Naive B cell (primary cell): Measurements from ENCODE around the gene MOB3A. TPM values are rescaled to one million over a fixed set of nuclear protein-coding genes. Genes with fewer than 3 reads are reported as not detected.
A peak's percentile ranks its signal among the peaks of the same experiment; 100 is the strongest.

Experiments used
- ATAC-seq, 2 donors: fragments of 150-1000 bp; cut with Tn5 transposase; 2 replicates each; pipeline ENCODE4 v1.10.0; 2021; ENCODE audit warnings: low read depth in 2 of 2, mild to moderate bottlenecking in 2 of 2, moderate library complexity in 2 of 2
- DNase-seq: peaks from one replicate; pipeline ENCODE4 v3.0.0; 2022
- H3K27ac Mint-ChIP-seq, 6 donors: one replicate each; pipeline ENCODE4 v1.8.0; 2020 to 2022; ENCODE audit warnings: mild to moderate bottlenecking in 6 of 6, mixed read lengths in 6 of 6, moderate library complexity in 5 of 6, inconsistent platforms in 2 of 6
- H3K27me3 Mint-ChIP-seq, 3 donors: one replicate each; pipeline ENCODE4 v1.8.0; 2021 to 2022; ENCODE audit warnings: mixed read lengths in 3 of 3, mild to moderate bottlenecking in 1 of 3
- H3K36me3 Mint-ChIP-seq, 2 donors: one replicate each; pipeline ENCODE4 v1.8.0; 2020 to 2022; ENCODE audit warnings: mixed read lengths in 2 of 2, inconsistent platforms in 1 of 2, mild to moderate bottlenecking in 1 of 2
- H3K4me1 Mint-ChIP-seq, 3 donors: one replicate each; pipeline ENCODE4 v1.8.0; 2020 to 2022; ENCODE audit warnings: mixed read lengths in 3 of 3, inconsistent platforms in 1 of 3, mild to moderate bottlenecking in 1 of 3, moderate library complexity in 1 of 3
- H3K4me3 Mint-ChIP-seq, 8 donors: one replicate each; pipeline ENCODE4 v1.8.0; 2020 to 2022; ENCODE audit warnings: mild to moderate bottlenecking in 8 of 8, mixed read lengths in 8 of 8, moderate library complexity in 8 of 8, inconsistent platforms in 2 of 8
- H3K9me3 Mint-ChIP-seq, 7 donors: one replicate each; pipeline ENCODE4 v1.8.0; 2020 to 2022; ENCODE audit warnings: mixed read lengths in 7 of 7, mild to moderate bottlenecking in 5 of 7, inconsistent platforms in 2 of 7, moderate library complexity in 1 of 7
- polyA plus RNA-seq, 6 donors: library from polyadenylated mRNA; unstranded; fragments of 300-500 nt; fragmentation: Illumina TruSeq; gene quantifications; one replicate each; pipeline ENCODE4 v1.2.3, GENCODE V29; 2021; ENCODE audit warnings: low read depth in 6 of 6

The MOB3A gene
- polyA plus RNA-seq, 6 donors from 2014 or later, result 52.2 to 106 (median 75.1) TPM

DNA sequence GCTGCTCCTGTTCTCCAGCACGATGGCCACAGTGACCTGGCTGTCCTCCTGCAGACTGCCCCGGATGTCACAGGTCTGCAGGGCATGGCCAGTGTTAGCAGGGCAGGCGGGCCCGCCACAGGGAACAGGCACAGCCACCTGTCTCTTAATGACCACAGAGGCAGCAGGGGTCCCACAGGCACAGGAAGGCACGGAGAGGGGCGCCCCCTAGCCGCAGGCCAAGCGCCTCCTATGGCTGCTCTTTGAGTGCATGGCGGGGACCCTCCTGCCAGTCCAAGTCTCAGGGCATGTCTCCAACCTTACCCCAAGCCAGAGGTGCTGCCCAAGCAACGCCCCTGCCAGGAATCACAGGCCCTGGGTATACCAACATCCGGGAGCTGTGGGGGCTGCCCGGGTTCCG is 14.7 kb upstream of the MOB3A start:
- Mint-ChIP-seq H3K4me3 (no peak overlapping the region), H3K4me1 (peaks cover 6 to 12% (median 7%) of the 10 kb centered on the region in 3 donors), H3K27ac (no peak overlapping the region), H3K9me3 (no peaks in the 10 kb centered on the region), H3K27me3 (no peaks in the 10 kb centered on the region), H3K36me3 (peaks cover 10 to 33% of the 10 kb centered on the region in 2 donors)
- ATAC-seq (peak in 1 of 2 donors; percentile 32), DNase-seq (peak; percentile 38)

DNA sequence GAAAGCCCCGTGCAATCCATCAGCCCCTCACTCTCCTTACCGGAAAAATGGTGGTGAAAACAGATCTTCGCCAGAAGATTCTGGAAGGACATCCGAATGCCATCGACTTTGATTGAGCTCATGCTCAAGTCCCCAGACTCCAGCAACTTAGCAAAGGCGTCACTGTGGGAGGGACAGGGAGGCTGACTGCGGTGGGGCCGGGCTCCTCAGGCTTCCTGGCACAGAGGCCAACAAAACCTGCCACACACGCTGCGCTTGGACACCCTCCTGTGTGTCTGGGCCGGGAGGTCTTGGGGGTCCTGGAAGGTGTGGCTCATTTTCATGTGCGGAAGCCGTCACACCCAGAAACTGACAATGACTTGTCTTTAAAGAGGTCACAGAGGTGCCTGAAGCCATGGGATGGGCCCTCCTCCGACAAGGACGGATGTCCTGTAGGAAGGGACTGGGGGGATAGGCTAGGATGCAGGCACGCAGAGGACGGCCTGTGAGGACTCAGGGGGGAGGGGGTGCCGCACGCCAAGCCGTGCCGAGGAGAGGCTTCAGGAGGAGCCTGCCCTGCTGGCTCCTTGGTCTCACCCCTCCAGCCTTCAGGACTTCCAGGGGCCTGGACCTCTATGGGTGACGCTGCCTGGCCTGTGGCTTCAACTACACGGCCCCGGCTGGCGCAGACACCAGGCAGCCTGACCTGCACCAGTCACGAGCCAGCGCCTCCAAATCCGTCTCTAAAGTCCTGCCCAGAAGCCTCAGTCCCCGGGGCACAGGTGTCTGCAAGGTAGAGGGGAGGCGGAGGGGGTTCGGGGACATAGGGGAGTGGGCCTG is 13.1 kb upstream of the MOB3A start:
- Mint-ChIP-seq H3K4me1 (peaks cover 3 to 13% (median 6%) of the 10 kb centered on the region in 3 donors), H3K36me3 (peaks cover 22 to 36% of the 10 kb centered on the region in 2 donors), H3K27ac (peak overlapping the region in 2 of 6 donors; percentile 4 to 59), H3K4me3 (no peak overlapping the region), H3K9me3 (peaks cover 0 to 9% (median under 1%) of the 10 kb centered on the region in 7 donors), H3K27me3 (no peaks in the 10 kb centered on the region)
- ATAC-seq (no peak), DNase-seq (no peak)

DNA sequence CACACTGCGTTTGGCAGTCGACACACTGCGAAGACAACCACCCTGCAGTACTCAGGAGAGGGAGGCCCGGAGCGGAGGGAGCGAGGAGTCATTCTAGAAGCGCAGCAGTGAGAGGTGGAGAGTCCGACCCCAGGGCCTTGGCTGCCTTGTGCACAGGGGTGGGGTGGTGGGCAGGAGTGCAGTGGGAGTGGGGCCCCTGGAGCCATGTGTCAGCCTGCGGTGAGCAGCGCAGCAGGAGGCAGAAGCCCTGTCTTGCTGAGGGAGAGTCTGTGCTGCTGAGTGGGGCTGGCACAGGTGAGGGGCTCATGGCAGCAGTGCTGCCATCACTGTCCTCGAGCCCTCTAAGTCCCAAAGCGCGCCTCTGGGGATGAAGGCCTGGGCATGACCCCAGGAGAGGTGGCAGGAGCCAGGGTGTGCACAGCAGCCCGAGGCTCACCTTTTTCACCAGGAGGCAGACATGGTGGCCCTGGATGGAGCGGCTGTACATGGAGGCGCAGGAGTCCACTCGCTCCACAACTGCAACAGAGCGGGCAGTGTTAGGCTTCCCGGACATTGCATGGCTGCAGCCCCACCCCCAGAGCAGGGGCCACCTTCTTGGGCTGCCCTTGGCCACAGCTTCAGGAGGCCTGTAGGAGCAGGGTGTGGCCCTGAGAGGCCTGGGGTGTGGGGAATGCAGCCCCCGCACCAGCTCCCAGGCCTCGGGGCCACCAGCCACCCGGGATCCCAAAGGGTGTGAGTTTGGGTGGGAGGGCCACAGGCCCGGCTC is 12.3 kb upstream of the MOB3A start:
- H3K4me1 Mint-ChIP-seq, result peaks cover 6 to 15% (median 6%) of the 10 kb centered on the region in 3 donors
- peaks cover 0 to 9% (median 5%) of the 10 kb centered on the region in 7 donors for H3K9me3 Mint-ChIP-seq
- no peak overlapping the region for H3K4me3 Mint-ChIP-seq
- DNase-seq, result no peak
- H3K27ac Mint-ChIP-seq, result peak overlapping the region in 3 of 6 donors; percentile 38 to 84 (median 69)
- peaks cover 21 to 34% of the 10 kb centered on the region in 2 donors for H3K36me3 Mint-ChIP-seq
- H3K27me3 Mint-ChIP-seq, result no peaks in the 10 kb centered on the region
- ATAC-seq, result no peak

DNA sequence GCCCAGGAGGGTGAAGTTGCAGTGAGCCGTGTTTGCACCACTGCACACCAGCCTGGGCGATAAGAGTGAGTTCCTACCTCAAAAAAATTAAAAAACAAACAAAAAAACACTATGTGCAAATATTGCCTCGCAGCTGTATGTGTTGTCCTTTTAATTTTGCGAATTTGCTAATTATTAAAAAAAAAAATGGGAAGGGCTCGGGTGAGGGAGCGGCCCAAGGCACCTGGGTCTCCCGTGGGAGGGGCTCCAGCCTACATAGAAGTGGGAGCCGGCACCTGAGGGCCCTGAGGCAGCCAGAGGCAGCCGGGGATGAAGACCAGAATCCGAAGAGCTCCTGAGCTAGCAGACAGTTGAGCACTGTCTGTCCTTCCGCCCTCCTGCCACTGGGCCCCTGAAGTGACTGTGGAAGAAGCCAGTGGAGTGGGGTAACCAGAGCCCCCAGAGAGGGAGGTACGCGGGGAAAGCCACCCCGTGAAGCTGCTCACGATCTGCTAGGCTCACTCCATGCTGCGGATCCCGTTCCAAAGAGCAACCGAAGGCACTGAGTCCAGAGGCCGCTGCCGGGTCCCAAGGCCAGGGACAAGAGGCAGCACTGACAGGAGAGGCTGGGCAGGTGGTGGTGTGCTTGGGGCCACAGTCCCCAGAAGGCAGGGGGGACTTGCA is 7.0 kb upstream of the MOB3A start:
- H3K27ac Mint-ChIP-seq, result peak overlapping the region in 1 of 6 donors; percentile 29
- no peak overlapping the region for H3K4me3 Mint-ChIP-seq
- no peaks in the 10 kb centered on the region for H3K27me3 Mint-ChIP-seq
- ATAC-seq, result no peak
- DNase-seq, result no peak
- peaks cover 24 to 31% of the 10 kb centered on the region in 2 donors for H3K36me3 Mint-ChIP-seq
- H3K9me3 Mint-ChIP-seq, result peaks cover 0 to 9% (median 5%) of the 10 kb centered on the region in 7 donors
- H3K4me1 Mint-ChIP-seq, result peaks cover 6 to 14% (median 6%) of the 10 kb centered on the region in 3 donors

DNA sequence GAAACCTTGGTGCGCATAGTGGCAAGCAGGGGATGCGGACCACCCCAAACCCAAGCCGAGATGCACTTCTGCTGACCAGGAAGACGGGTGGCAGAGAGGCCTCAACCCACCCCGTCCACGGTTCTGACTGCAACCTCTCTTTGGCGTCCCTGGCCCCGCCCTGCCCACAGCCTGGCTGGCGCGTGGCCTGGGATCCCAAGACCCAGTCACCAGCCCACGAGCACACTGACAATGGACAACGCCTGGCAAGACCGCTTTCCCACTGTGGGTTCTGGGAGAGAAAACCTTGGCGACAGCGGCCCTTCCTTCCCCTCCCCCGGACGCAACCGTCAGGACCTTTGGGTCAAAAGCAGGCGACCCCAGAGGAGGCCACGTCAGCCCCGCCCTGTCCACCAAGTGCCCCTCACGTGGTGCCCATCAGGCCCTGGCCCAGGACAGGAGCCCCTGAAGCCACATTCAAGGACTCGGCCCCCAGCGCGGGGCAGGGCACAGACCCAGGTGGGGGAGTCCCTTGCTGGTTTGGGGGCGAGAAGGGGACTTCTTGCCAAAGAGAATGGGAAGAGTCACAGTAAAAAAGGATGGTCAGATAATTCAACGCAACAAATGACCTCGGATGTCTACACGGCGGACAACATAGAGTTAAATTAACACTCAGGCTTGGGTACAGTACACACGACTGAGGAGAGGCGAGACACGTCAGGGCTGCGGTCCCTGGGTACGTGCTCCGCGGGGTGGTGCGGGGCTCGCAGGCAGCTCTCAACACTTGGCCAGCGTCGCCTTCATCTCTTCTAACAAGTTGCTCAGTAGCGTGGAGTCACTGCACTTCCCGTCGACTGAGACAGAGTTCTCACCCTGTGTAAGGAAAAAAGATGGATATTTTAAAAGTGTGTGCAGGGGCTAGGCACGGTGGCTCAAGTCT is 5.5 kb upstream of the MOB3A start:
- Mint-ChIP-seq H3K36me3 (peaks cover 20 to 22% of the 10 kb centered on the region in 2 donors), H3K27ac (peak overlapping the region in 2 of 6 donors; percentile 42 to 75), H3K9me3 (peaks cover 0 to 9% (median 5%) of the 10 kb centered on the region in 7 donors), H3K4me3 (peak overlapping the region in 1 of 8 donors; percentile 55), H3K27me3 (no peaks in the 10 kb centered on the region), H3K4me1 (peaks cover 10 to 17% (median 13%) of the 10 kb centered on the region in 3 donors)
- no peak for DNase-seq
- no peak for ATAC-seq

DNA sequence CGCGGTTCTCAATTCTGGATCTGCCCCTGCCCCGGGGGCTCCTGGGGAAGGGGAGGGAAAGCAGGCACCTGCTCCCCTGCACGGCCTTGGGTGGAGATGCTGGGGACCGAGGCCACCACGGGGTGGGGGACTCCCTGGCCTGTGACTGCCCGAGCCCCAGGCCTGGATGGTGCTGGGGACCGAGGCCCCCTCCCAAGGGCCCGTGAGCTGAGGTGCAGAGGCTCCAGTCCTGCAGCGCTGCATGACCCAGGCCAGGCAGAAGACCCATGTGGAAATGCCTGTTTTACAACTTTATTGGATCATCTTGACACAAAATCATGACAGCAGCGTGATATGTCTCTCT is 4.6 kb upstream of the MOB3A start:
- Mint-ChIP-seq H3K4me1 (peaks cover 7 to 19% (median 15%) of the 10 kb centered on the region in 3 donors), H3K27ac (no peak overlapping the region), H3K9me3 (peaks cover 0 to 9% (median 5%) of the 10 kb centered on the region in 7 donors), H3K36me3 (peaks cover 18 to 20% of the 10 kb centered on the region in 2 donors), H3K4me3 (no peak overlapping the region), H3K27me3 (no peaks in the 10 kb centered on the region)
- no peak for ATAC-seq
- no peak for DNase-seq

DNA sequence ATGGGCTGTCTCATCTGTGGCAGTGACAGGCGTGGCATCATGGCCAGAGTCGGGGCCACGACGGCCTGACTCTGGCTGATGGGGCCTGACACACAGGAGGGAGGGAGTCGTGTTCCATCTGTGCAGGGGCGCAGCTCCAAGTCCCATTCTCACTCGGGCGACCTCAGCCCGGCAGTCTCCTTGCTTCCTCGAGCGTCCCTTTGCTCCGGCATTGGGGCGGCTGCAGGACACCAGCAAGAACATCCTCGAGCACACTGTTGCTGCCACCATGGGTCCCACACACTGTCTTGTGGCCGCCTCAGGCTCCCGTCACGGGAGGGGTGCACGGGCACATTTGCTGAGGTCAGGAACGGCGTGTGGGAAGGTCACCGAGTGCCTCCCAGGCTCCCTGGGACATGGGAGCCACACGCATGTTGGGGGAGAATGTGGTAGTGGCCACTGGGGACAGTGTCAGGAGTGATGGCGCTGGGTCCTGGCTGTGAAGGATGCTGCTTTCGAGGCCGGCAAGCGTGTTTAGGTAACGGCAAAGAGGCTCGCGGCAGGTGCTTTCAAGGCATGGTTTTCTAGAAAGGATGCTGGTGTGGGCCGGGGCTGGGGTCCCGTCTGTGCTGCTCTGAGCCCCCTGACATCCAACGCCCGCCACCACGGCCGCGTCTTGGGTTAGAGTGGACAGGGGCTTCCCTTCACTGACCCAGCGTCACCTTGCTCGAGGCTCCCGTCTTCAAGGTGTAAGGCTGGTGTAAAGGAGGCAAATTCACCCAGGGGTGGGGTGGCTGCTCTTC is 4.0 kb upstream of the MOB3A start:
- ATAC-seq (no peak), DNase-seq (no peak)
- H3K4me1 Mint-ChIP-seq, result peaks cover 8 to 25% (median 16%) of the 10 kb centered on the region in 3 donors
- peaks cover 0 to 5% (median 3%) of the 10 kb centered on the region in 7 donors for H3K9me3 Mint-ChIP-seq
- no peaks in the 10 kb centered on the region for H3K27me3 Mint-ChIP-seq
- H3K36me3 Mint-ChIP-seq, result peaks cover 12 to 15% of the 10 kb centered on the region in 2 donors
- no peak overlapping the region for H3K4me3 Mint-ChIP-seq
- H3K27ac Mint-ChIP-seq, result peak overlapping the region in 1 of 6 donors; percentile 59

DNA sequence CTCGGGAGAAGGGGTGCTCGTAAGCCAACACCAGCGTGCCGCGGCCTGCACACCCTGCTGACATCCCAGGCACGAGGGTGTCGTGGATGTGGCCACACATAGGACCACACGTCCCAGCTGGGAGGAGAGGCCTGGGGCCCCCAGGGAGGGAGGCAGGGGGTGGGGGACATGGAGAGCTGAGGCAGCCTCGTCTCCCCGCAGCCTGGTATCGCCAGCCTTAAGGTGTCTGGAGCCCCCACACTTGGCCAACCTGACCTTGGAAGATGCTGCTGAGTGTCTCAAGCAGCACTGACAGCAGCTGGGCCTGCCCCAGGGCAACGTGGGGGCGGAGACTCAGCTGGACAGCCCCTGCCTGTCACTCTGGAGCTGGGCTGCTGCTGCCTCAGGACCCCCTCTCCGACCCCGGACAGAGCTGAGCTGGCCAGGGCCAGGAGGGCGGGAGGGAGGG is 3.0 kb upstream of the MOB3A start:
- Mint-ChIP-seq H3K4me3 (no peak overlapping the region), H3K27me3 (no peaks in the 10 kb centered on the region), H3K9me3 (peaks cover 0 to 2% (median 0%) of the 10 kb centered on the region in 7 donors), H3K27ac (peak overlapping the region in 1 of 6 donors; percentile 56), H3K4me1 (peaks cover 18 to 30% (median 23%) of the 10 kb centered on the region in 3 donors), H3K36me3 (peaks cover 7 to 9% of the 10 kb centered on the region in 2 donors)
- ATAC-seq (no peak), DNase-seq (no peak)

DNA sequence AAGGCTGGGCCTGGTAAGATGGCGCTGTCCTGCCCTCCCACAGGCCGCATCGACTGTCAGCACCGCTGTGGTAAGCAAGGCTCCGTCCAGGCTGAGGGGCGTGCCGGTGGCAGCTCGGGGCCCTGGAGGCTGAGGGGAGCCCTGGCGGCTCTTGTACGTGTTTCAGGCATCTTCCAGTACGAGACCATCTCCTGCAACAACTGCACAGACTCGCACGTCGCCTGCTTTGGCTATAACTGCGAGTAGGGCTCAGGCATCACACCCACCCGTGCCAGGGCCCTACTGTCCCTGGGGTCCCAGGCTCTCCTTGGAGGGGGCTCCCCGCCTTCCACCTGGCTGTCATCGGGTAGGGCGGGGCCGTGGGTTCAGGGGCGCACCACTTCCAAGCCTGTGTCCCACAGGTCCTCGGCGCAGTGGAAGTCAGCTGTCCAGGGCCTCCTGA is 1.8 kb upstream of the MOB3A start:
- H3K27ac Mint-ChIP-seq, result peak overlapping the region in 4 of 6 donors; percentile 69 to 99 (median 96)
- H3K9me3 Mint-ChIP-seq, result no peaks in the 10 kb centered on the region
- H3K4me3 Mint-ChIP-seq, result peak overlapping the region; percentile 20 to 100 (median 58)
- peaks cover 25 to 40% (median 29%) of the 10 kb centered on the region in 3 donors for H3K4me1 Mint-ChIP-seq
- DNase-seq (no peak), ATAC-seq (no peak)
- no peaks in the 10 kb centered on the region for H3K27me3 Mint-ChIP-seq
- H3K36me3 Mint-ChIP-seq, result peaks cover 4 to 6% of the 10 kb centered on the region in 2 donors

DNA sequence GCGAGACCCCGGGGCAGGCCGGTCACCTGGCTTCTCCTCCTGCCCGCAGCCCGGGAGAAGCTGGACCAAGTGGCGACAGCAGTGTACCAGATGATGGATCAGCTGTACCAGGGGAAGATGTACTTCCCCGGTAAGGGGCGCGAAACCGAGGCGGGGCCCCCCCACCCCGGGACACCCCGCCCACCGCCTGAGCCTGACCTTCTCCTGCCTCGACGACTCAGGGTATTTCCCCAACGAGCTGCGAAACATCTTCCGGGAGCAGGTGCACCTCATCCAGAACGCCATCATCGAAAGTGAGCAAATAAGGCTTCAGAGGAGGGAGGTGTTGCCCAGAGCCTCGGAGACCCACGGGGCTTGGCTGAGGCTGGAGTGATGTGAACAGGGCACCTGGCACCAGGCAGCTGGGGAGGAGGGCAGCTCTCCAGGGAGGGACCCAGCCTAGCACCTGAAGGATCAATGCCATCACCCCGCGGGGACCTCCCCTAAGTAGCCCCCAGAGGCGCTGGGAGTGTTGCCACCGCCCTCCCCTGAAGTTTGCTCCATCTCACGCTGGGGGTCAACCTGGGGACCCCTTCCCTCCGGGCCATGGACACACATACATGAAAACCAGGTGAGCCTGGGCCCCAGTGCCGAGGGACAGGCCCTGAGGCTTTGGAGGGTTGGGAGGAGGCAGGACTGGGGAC is 1.2 kb upstream of the MOB3A start:
- H3K27ac Mint-ChIP-seq, result peak overlapping the region; percentile 63 to 99 (median 96)
- peak overlapping the region; percentile 80 to 100 (median 92) for H3K4me3 Mint-ChIP-seq

DNA sequence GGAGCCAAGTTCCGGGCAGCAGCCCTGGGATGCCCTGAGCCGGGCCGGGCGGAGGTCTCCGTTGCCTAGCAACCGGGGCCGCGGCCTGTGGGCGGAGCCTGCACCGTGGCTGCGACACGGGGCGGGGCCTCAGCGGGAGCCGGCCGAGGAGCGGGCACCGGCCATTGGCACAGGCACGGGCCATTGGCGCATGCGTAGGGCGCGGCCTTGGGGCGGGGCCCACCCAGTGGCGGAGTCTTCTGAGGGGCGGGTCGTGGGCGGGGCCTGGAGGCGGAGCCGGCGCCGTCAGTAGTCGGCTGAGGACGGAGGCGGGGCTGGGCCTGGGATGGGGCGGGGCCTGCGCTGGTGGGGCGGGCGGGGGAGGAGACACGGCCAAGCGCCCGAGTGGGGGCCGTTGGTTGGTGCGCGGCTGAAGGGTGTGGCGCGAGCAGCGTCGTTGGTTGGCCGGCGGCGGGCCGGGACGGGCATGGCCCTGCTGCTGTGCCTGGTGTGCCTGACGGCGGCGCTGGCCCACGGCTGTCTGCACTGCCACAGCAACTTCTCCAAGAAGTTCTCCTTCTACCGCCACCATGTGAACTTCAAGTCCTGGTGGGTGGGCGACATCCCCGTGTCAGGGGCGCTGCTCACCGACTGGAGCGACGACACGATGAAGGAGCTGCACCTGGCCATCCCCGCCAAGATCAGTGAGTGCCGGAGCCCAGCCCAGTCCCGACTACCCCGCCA is 515 bp upstream of the MOB3A start, which contains the start of gene IZUMO4:
IZUMO4 (plus strand) TSS at position 436 of the 723 bp plus-strand sequence; CDS start at position 467, 31 bp downstream.
- DNase-seq (peak; percentile 99), ATAC-seq (peak; percentile 72 to 74)
- peak within 1 kb of the TSS; percentile 96 to 100 (median 98) for H3K4me3 Mint-ChIP-seq
- no peaks in the 10 kb centered on the region for H3K9me3 Mint-ChIP-seq
- H3K4me1 Mint-ChIP-seq, result peaks cover 25 to 46% (median 40%) of the 10 kb centered on the region in 3 donors
- H3K27me3 Mint-ChIP-seq, result no peaks in the 10 kb centered on the region
- H3K36me3 Mint-ChIP-seq, result peaks cover 0 to 6% of the 10 kb centered on the region in 2 donors
- H3K27ac Mint-ChIP-seq, result peak within 1 kb of the TSS; percentile 99 to 100 (median 99)

More for the DNA sequence above, 1.2 kb upstream of the MOB3A start:
- Mint-ChIP-seq H3K27me3 (no peaks in the 10 kb centered on the region), H3K4me1 (peaks cover 25 to 40% (median 33%) of the 10 kb centered on the region in 3 donors), H3K9me3 (no peaks in the 10 kb centered on the region), H3K36me3 (peaks cover 4 to 6% of the 10 kb centered on the region in 2 donors)
- peak; percentile 3 to 8 for ATAC-seq
- no peak for DNase-seq
